ENCODE measurements around the gene KRT37. TPM values are rescaled to one million over a fixed set of nuclear protein-coding genes. Genes with fewer than 3 reads are reported as not detected.
"Not testable (repeated sequence)": the region's sequence is repeated elsewhere in the genome, so short reads cannot be mapped to it uniquely, and the experiment has no call there.

The KRT37 gene
- total and polyA plus RNA-seq, 2 of the 13 experiments (the other 11 are each of a cell fraction or from before 2014, with no cell fraction given) = 0.69 TPM; not detected in 1

GRCh38 chr17:41433586-41433985 is 9.2 kb upstream of the KRT37 start (continued):
- TF ChIP-seq, protein P1, sequence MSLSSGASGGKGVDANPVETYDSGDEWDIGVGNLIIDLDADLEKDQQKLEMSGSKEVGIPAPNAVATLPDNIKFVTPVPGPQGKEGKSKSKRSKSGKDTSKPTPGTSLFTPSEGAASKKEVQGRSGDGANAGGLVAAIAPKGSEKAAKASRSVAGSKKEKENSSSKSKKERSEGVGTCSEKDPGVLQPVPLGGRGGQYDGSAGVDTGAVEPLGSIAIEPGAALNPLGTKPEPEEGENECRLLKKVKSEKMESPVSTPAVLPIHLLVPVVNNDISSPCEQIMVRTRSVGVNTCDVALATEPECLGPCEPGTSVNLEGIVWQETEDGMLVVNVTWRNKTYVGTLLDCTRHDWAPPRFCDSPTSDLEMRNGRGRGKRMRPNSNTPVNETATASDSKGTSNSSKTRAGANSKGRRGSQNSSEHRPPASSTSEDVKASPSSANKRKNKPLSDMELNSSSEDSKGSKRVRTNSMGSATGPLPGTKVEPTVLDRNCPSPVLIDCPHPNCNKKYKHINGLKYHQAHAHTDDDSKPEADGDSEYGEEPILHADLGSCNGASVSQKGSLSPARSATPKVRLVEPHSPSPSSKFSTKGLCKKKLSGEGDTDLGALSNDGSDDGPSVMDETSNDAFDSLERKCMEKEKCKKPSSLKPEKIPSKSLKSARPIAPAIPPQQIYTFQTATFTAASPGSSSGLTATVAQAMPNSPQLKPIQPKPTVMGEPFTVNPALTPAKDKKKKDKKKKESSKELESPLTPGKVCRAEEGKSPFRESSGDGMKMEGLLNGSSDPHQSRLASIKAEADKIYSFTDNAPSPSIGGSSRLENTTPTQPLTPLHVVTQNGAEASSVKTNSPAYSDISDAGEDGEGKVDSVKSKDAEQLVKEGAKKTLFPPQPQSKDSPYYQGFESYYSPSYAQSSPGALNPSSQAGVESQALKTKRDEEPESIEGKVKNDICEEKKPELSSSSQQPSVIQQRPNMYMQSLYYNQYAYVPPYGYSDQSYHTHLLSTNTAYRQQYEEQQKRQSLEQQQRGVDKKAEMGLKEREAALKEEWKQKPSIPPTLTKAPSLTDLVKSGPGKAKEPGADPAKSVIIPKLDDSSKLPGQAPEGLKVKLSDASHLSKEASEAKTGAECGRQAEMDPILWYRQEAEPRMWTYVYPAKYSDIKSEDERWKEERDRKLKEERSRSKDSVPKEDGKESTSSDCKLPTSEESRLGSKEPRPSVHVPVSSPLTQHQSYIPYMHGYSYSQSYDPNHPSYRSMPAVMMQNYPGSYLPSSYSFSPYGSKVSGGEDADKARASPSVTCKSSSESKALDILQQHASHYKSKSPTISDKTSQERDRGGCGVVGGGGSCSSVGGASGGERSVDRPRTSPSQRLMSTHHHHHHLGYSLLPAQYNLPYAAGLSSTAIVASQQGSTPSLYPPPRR (CRISPR knock-in tag; IDR thresholded peaks at IDR 0.05; ENCODE audit: borderline replicate concordance) = no peak
- TF ChIP-seq DBP (CRISPR knock-in tag; IDR thresholded peaks at IDR 0.05; ENCODE audit: not compliant biosample characterization) (no peak), ZBTB46 (CRISPR knock-in tag; IDR thresholded peaks at IDR 0.05; ENCODE audit: borderline replicate concordance) (no peak), ZNF672 (CRISPR knock-in tag; IDR thresholded peaks at IDR 0.05) (no peak), KDM2A (CRISPR knock-in tag; IDR thresholded peaks at IDR 0.05; ENCODE audit: borderline replicate concordance, low read depth) (no peak), ZNF282 (IDR thresholded peaks at IDR 0.05; ENCODE audit: partially characterized antibody) (no peak), ZNF253 (CRISPR knock-in tag; IDR thresholded peaks at IDR 0.05; ENCODE audit: borderline replicate concordance) (no peak), NFIB (CRISPR knock-in tag; IDR thresholded peaks at IDR 0.05; ENCODE audit: borderline replicate concordance) (no peak), FOXA3 (CRISPR knock-in tag; IDR thresholded peaks at IDR 0.05) (no peak), ZBTB1 (CRISPR knock-in tag; IDR thresholded peaks at IDR 0.05; ENCODE audit: borderline replicate concordance) (no peak), ZNF781 (CRISPR knock-in tag; IDR thresholded peaks at IDR 0.05; ENCODE audit: borderline replicate concordance, not compliant biosample characterization) (no peak)
- TF ChIP-seq, protein P2, sequence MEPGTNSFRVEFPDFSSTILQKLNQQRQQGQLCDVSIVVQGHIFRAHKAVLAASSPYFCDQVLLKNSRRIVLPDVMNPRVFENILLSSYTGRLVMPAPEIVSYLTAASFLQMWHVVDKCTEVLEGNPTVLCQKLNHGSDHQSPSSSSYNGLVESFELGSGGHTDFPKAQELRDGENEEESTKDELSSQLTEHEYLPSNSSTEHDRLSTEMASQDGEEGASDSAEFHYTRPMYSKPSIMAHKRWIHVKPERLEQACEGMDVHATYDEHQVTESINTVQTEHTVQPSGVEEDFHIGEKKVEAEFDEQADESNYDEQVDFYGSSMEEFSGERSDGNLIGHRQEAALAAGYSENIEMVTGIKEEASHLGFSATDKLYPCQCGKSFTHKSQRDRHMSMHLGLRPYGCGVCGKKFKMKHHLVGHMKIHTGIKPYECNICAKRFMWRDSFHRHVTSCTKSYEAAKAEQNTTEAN (CRISPR knock-in tag; conservative IDR thresholded peaks at IDR 0.05) = no peak

- H3K36me3 ChIP-seq (replicated peaks in 1 of 2; ENCODE audit: control insufficient read depth in 1 of 2, insufficient read depth in 2 of 2, low read length in 2 of 2); H3K27me3 ChIP-seq (ENCODE audit: control insufficient read depth in 1 of 2, insufficient read depth in 2 of 2, low read length in 2 of 2); H2AFZ ChIP-seq (ENCODE audit: low read length); BruUV-seq (replicated peaks); ATAC-seq; H3K9ac ChIP-seq (ENCODE audit: insufficient read depth, low read depth, low read length); in situ Hi-C loops (cut with HindIII; ENCODE audit: extremely low pct_ligation_motif_present, low pct_unique_long_range_greater_than_20kb); H3K4me2 ChIP-seq (ENCODE audit: low read depth, low read length); H3K27ac ChIP-seq (ENCODE audit: extremely low read length, insufficient read depth, low read length); H3K4me3 ChIP-seq (replicated peaks in 1 of 3; ENCODE audit: insufficient read depth in 1 of 3, low read depth in 2 of 3, low read length in 3 of 3); H4K20me1 ChIP-seq (ENCODE audit: insufficient read depth, low read length); FAIRE-seq; intact Hi-C loops (cut with micrococcal nuclease; ENCODE audit: unreplicated experiment); H3K9me3 ChIP-seq (ENCODE audit: low read length); DNase-seq (ENCODE audit: low spot score); POLR2A ChIA-PET; CTCF ChIA-PET (ENCODE audit: low intra/inter-chr PET ratio, low total read pairs); H3K79me2 ChIP-seq (ENCODE audit: insufficient read depth, low read length): not testable (repeated sequence)
- peaks cover 15% of the 10 kb centered on the region; the same call in 1 of the 2 replicates for H3K4me1 ChIP-seq (ENCODE audit: insufficient read depth, low read length)
- 8% methylated on average over 9 of the region's 9 CpGs for WGBS (ENCODE audit: low lambda C conversion rate)
These were observed 6.0 kb upstream of the KRT37 start for GRCh38 chr17:41430376-41430775.

Measured in HepG2 (cell line).